Measurements from ENCODE around the gene TPCN2. TPM values are rescaled to one million over a fixed set of nuclear protein-coding genes. Genes with fewer than 3 reads are reported as not detected.

The TPCN2 gene
- total and polyA plus RNA-seq, 12 donors = 3.4 to 19.2 (median 7.8) TPM

GRCh38 chr11:69058511-69059270 is 10.0 kb downstream of the TPCN2 start:
- ATAC-seq (no peak), DNase-seq (no peak)
- 85 to 90% methylated on average over 23 of the region's 23 CpGs for WGBS, 2 donors
- no peak for TF ChIP-seq CTCF (IDR thresholded peaks at IDR 0.05)
- H3K9me3 ChIP-seq = no peaks in the 10 kb centered on the region
- H3K27me3 ChIP-seq = no peaks in the 10 kb centered on the region
- H3K27ac ChIP-seq = no peak overlapping the region
- H3K36me3 ChIP-seq = peaks cover 0 to 75% (median 31%) of the 10 kb centered on the region in 9 donors
- intact Hi-C loops (cut with DNase I) = no loop called here
- peaks cover 0 to 14% (median 4%) of the 10 kb centered on the region in 9 donors for H3K4me1 ChIP-seq
- H3K4me3 ChIP-seq = no peak overlapping the region

- intact Hi-C loops (cut with DNase I) = no loop called here
- Histone ChIP-seq H3K9me3 (no peaks in the 10 kb centered on the region), H3K4me3 (no peak overlapping the region), H3K36me3 (peaks cover 0 to 75% (median 32%) of the 10 kb centered on the region in 9 donors), H3K27me3 (no peaks in the 10 kb centered on the region), H3K4me1 (peaks cover 0 to 14% (median 0%) of the 10 kb centered on the region in 9 donors), H3K27ac (no peak overlapping the region)
- no peak for TF ChIP-seq CTCF (IDR thresholded peaks at IDR 0.05)
- no peak for ATAC-seq
- no peak for DNase-seq
- WGBS, 2 donors = 95% methylated on average over 7 of the region's 7 CpGs
Measured at GRCh38 chr11:69059429-69059828, 10.7 kb downstream of the TPCN2 start.

- H3K4me1 ChIP-seq = peaks cover 0 to 12% (median 0%) of the 10 kb centered on the region in 9 donors
- intact Hi-C loops (cut with DNase I) = no loop called here
Measured at GRCh38 chr11:69059985-69060384, 11.3 kb downstream of the TPCN2 start.

More at GRCh38 chr11:69059985-69060384, 11.3 kb downstream of the TPCN2 start:
- Histone ChIP-seq H3K27ac (no peak overlapping the region), H3K9me3 (no peaks in the 10 kb centered on the region), H3K36me3 (peaks cover 0 to 72% (median 27%) of the 10 kb centered on the region in 9 donors), H3K27me3 (no peaks in the 10 kb centered on the region), H3K4me3 (no peak overlapping the region)
- ATAC-seq (no peak), DNase-seq (no peak)
- TF ChIP-seq CTCF (IDR thresholded peaks at IDR 0.05) = no peak
- WGBS, 2 donors = 84 to 90% methylated on average over 12 of the region's 12 CpGs

Data from heart right ventricle (tissue), 16 donors.